DOHH2 (cell line): Measurements from ENCODE around the gene RAVER1.

Source experiments
- H3F3A ChIP-seq: fragments of 200-600 bp; sonication (generic), shearing (Covaris generic); 2 replicates; pipeline ENCODE4 v1.6.0; 2016; ENCODE audit warnings: antibody characterized with exemption, mild to moderate bottlenecking; ENCODE audit not compliant: control insufficient read depth, insufficient read depth
- H3K27ac ChIP-seq: fragments of 200-600 bp; sonication (generic); 2 replicates; pipeline ENCODE4 v1.5.1; 2014; ENCODE audit warnings: low read depth, mild to moderate bottlenecking, low read length, moderate library complexity
- H3K27me3 ChIP-seq: fragments of 200-600 bp; sonication (generic); 2 replicates; pipeline ENCODE4 v1.6.1; 2014; ENCODE audit warnings: mild to moderate bottlenecking, low read length, mixed read lengths; ENCODE audit not compliant: control insufficient read depth
- H3K36me3 ChIP-seq: fragments of 200-600 bp; sonication (generic); 2 replicates; pipeline ENCODE4 v1.6.1; 2014; ENCODE audit warnings: mild to moderate bottlenecking, low read length, moderate library complexity, mixed read lengths; ENCODE audit not compliant: control insufficient read depth
- H3K4me1 ChIP-seq: fragments of 200-600 bp; sonication (generic); 2 replicates; pipeline ENCODE4 v1.6.1; 2014; ENCODE audit warnings: mild to moderate bottlenecking, low read length, mixed read lengths; ENCODE audit not compliant: control insufficient read depth
- H3K4me2 ChIP-seq: fragments of 200-600 bp; sonication (generic); 2 replicates; pipeline ENCODE4 v1.6.0; 2014; ENCODE audit warnings: mild to moderate bottlenecking, low read length, moderate library complexity
- H3K4me3 ChIP-seq: fragments of 200-600 bp; sonication (generic); 2 replicates; pipeline ENCODE4 v1.5.1; 2014; ENCODE audit warnings: mild to moderate bottlenecking, low read length, mixed read lengths
- H3K79me2 ChIP-seq: fragments of 200-600 bp; sonication (generic); 2 replicates; pipeline ENCODE4 v1.6.1; 2014; ENCODE audit warnings: mild to moderate bottlenecking, low read length, mixed read lengths; ENCODE audit not compliant: control insufficient read depth
- H3K9me2 ChIP-seq: fragments of 200-600 bp; sonication (generic); replicated peaks from 2 replicates; pipeline ENCODE4 v1.6.1; 2014; ENCODE audit warnings: mild to moderate bottlenecking, low read length, mixed read lengths; ENCODE audit not compliant: control insufficient read depth
- H3K9me3 ChIP-seq: fragments of 200-600 bp; sonication (generic); 2 replicates; pipeline ENCODE4 v1.6.1; 2014; ENCODE audit warnings: antibody characterized with exemption, low read length, mixed read lengths; ENCODE audit not compliant: control insufficient read depth, insufficient read depth
- H4K20me1 ChIP-seq: fragments of 200-600 bp; sonication (generic); 2 replicates; pipeline ENCODE4 v1.6.0; 2014; ENCODE audit warnings: low read depth, mild to moderate bottlenecking, antibody characterized with exemption, low read length, moderate library complexity; ENCODE audit not compliant: control insufficient read depth, insufficient read depth
- CTCF ChIP-seq: fragments of 200-600 bp; sonication (generic); IDR thresholded peaks from one replicate; pipeline ENCODE4 v1.5.1; 2014; ENCODE audit warnings: antibody characterized with exemption, mild to moderate bottlenecking, low read depth, low read length; ENCODE audit not compliant: poor library complexity, severe bottlenecking
- EZH2phosphoT487 ChIP-seq: fragments of 200-600 bp; sonication (generic); IDR thresholded peaks from 2 replicates; pipeline ENCODE4 v1.6.1; 2017; ENCODE audit warnings: borderline replicate concordance, mild to moderate bottlenecking, antibody characterized with exemption, low read length, moderate library complexity, mixed read lengths

The RAVER1 gene

GRCh38 chr19:10317045-10317856, 16.1 kb downstream of the RAVER1 start:
- Histone ChIP-seq H3K4me2 (no peak overlapping the region), H3K79me2 (peaks cover 10% of the 10 kb centered on the region), H3K9me2 (no peaks in the 10 kb centered on the region), H3K27me3 (no peaks in the 10 kb centered on the region), H3K9me3 (no peaks in the 10 kb centered on the region), H3K4me3 (no peak overlapping the region), H4K20me1 (no peaks in the 10 kb centered on the region), H3F3A (peaks cover 10% of the 10 kb centered on the region), H3K4me1 (peaks cover 14% of the 10 kb centered on the region), H3K36me3 (peaks cover 61% of the 10 kb centered on the region), H3K27ac (no peak overlapping the region)
- TF ChIP-seq EZH2phosphoT487 (no peak), CTCF (no peak)

DNA sequence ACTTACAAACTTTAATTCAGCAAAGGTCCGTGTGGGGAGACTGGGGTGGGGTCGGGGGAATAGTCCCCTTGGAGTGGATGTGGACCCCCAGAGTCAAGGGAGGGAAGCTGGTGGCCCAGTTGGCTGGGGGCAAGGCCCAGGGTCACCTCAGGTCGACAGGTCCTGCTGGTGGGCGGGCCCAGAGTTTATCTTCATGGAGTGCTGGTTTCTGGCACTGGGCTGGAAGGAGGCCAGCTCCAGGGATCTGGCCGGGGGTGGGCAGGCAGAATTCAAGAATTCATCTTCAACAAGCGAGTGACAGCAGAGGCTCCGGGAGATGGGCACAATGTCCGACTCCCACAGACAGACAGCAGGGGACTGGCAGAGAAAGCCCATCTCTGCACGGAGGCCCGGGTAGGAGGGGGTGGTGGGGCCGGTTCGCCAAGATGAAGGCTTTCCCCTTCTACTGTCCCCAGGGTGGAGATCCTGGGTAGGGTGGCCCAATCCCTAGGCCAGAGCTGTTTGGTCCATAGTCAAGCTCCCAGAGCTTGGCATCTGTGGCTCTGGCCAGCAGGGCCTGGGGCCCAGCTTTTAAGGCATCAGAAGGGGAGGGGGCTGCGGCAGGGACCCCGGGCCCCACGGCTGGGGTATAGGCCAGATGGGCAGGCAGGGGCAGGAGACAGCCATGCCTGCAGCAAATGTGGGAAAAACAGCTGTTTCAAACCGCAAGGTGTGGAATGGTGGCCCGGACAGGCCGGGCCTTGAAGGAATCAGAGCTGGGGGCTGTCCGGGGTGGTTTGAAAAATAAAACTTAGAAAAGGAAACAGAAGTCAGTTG, 16.9 kb downstream of the RAVER1 start:
- Histone ChIP-seq H3K4me2 (peak overlapping the region; percentile 92), H3K4me1 (peaks cover 14% of the 10 kb centered on the region), H3K27me3 (no peaks in the 10 kb centered on the region), H3K79me2 (peaks cover 10% of the 10 kb centered on the region), H4K20me1 (no peaks in the 10 kb centered on the region), H3K36me3 (peaks cover 53% of the 10 kb centered on the region), H3K9me2 (no peaks in the 10 kb centered on the region), H3K27ac (no peak overlapping the region), H3F3A (peaks cover 10% of the 10 kb centered on the region), H3K9me3 (no peaks in the 10 kb centered on the region), H3K4me3 (peak overlapping the region; percentile 87)
- TF ChIP-seq EZH2phosphoT487 (no peak), CTCF (no peak)

DNA sequence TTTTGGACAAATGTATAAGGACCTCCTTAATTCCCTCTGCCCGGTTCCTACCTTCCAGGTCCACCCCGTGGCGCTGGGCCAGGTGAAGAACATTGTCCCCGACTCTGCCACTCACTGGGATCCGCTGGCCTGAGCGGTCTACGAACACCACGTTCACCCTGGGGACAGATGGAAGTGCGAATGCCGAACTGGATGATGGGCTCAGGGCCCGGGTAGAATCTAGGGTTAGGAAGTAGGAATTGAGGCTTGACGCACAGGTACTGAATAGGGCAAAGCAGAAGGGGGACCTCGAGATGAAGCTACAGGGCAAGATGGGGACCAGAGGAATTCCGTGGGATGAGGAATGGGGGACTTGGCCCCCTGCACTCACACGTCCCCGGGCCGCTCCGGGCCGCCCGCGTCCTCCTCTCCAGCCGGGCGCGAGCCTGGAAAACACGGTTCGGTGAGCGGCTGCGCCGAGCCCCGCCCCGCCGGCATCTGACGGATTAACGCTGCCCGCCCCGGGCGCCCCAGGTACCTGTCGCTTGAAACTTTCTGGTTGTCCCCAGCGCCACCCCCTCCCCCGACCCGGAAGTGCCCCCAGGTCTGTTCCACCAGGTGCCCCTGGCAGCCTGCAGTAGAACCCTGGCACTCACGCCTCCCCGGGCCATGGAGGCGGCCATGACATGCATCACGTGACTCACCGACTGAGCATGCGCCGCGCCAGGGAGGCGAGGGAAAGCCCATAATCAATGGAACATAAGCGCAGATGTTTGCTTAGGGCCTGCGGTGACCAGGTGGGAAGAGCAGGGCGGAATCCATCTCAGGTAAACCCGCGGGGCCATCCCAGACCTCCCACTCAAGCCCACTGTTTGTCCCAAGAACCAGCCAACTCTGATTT, 17.8 kb downstream of the RAVER1 start, which contains the start of gene FDX2:
TSS of gene FDX2 (minus strand) at position 681 of the 880 bp plus-strand sequence. CDS start at position 662, 19 bp downstream.
- peak within 1 kb of the TSS; percentile 92 for H3K4me2 ChIP-seq
- no peaks in the 10 kb centered on the region for H3K9me3 ChIP-seq
- peaks cover 14% of the 10 kb centered on the region for H3K4me1 ChIP-seq
- H4K20me1 ChIP-seq, result no peaks in the 10 kb centered on the region
- peaks cover 10% of the 10 kb centered on the region for H3K79me2 ChIP-seq
- H3K27ac ChIP-seq, result no peak within 1 kb of the TSS
- peaks cover 10% of the 10 kb centered on the region for H3F3A ChIP-seq
- no peaks in the 10 kb centered on the region for H3K9me2 ChIP-seq
- peaks cover 44% of the 10 kb centered on the region for H3K36me3 ChIP-seq
- TF ChIP-seq CTCF (no peak), EZH2phosphoT487 (no peak)
- peak within 1 kb of the TSS; percentile 87 for H3K4me3 ChIP-seq
- H3K27me3 ChIP-seq, result no peaks in the 10 kb centered on the region
